GM12875 (cell line): ENCODE results near the gene PRAC1.

Experiments used
- H3K4me3 ChIP-seq: one replicate; pipeline ENCODE4 v1.5.1; 2011; ENCODE audit warnings: low read depth, low read length, control low read depth
- CTCF ChIP-seq: IDR thresholded peaks from 2 replicates; pipeline ENCODE4 v1.5.1; 2011; ENCODE audit warnings: low read depth, mild to moderate bottlenecking, control low read depth, inconsistent platforms, low read length, moderate library complexity, borderline replicate concordance; ENCODE audit not compliant: insufficient read depth

Gene PRAC1

GRCh38 chr17:48725288-48726064, 3.2 kb upstream of the PRAC1 start:
- no peak for TF ChIP-seq CTCF
- H3K4me3 ChIP-seq: no peak overlapping the region

- TF ChIP-seq CTCF: no peak
- H3K4me3 ChIP-seq: no peak overlapping the region
These were observed 2.6 kb upstream of the PRAC1 start for GRCh38 chr17:48725004-48725287.

GRCh38 chr17:48724251-48725003, 2.1 kb upstream of the PRAC1 start:
- no peak overlapping the region for H3K4me3 ChIP-seq
- TF ChIP-seq CTCF: peak; percentile 72

GRCh38 chr17:48723423-48724250, 1.3 kb upstream of the PRAC1 start:
- no peak for TF ChIP-seq CTCF
- no peak overlapping the region for H3K4me3 ChIP-seq

- H3K4me3 ChIP-seq: no peak within 1 kb of the TSS
- no peak for TF ChIP-seq CTCF
These were observed 651 bp upstream of the PRAC1 start, which contains the start of gene PRAC2 for GRCh38 chr17:48722915-48723422. Gene PRAC2, plus strand, starts transcription at chr17:48723185. Its CDS starts 1,226 bp downstream, at chr17:48724411.

- H3K4me3 ChIP-seq: no peak overlapping the region
These were observed 1.3 kb downstream of the PRAC1 start for GRCh38 chr17:48721009-48721402.

More at GRCh38 chr17:48721009-48721402, 1.3 kb downstream of the PRAC1 start:
- TF ChIP-seq CTCF: no peak
